ENCODE results near the gene MTAP.

MTAP gene

GRCh38 chr9:21777701-21778100 is 24.7 kb upstream of the MTAP start:
- H3K4me1 ChIP-seq (ENCODE audit: insufficient read depth, low read length), result 0 out of 2 replicates have a peak, but pooled peaks cover 7% of the 10 kb centered on the region
- no peak overlapping the region for H3K4me3 ChIP-seq (ENCODE audit: low read depth in 1 of 2, low read length in 2 of 2)
- ATAC-seq (ENCODE audit: insufficient read depth, low read depth), result no peak
- no peak for DNase-seq
- no peak overlapping the region for H2AFZ ChIP-seq (ENCODE audit: low read depth, low read length)
- no peak overlapping the region for H3K27ac ChIP-seq (ENCODE audit: low read length)
- H4K20me1 ChIP-seq (ENCODE audit: insufficient read depth, low read length), result no peaks in the 10 kb centered on the region
- no peaks in the 10 kb centered on the region for H3K9me3 ChIP-seq (ENCODE audit: insufficient read depth, low read length, severe bottlenecking)
- H3K4me2 ChIP-seq (ENCODE audit: insufficient read depth, low read length), result no peak overlapping the region
- H3K36me3 ChIP-seq (ENCODE audit: insufficient read depth, low read length), result no peaks in the 10 kb centered on the region
- TF ChIP-seq CTCF (IDR thresholded peaks at IDR 0.05; ENCODE audit: borderline replicate concordance, extremely low read depth, low read length, poor library complexity, severe bottlenecking) (no peak), EZH2 (IDR thresholded peaks at IDR 0.05; ENCODE audit: borderline replicate concordance, low read depth, low read length, severe bottlenecking) (no peak)
- peaks cover 5% of the 10 kb centered on the region for H3K27me3 ChIP-seq (ENCODE audit: insufficient read depth, low read length, poor library complexity)
- no peaks in the 10 kb centered on the region for H3K79me2 ChIP-seq (ENCODE audit: insufficient read depth, low read length)
- no peak overlapping the region for H3K9ac ChIP-seq (ENCODE audit: low read depth, low read length)

GRCh38 chr9:21778304-21778703 is 24.1 kb upstream of the MTAP start:
- no peaks in the 10 kb centered on the region for H3K36me3 ChIP-seq (ENCODE audit: insufficient read depth, low read length)
- no peak overlapping the region for H3K4me3 ChIP-seq (ENCODE audit: low read depth in 1 of 2, low read length in 2 of 2)
- no peaks in the 10 kb centered on the region for H3K9me3 ChIP-seq (ENCODE audit: insufficient read depth, low read length, severe bottlenecking)
- H3K4me2 ChIP-seq (ENCODE audit: insufficient read depth, low read length), result no peak overlapping the region
- H3K27ac ChIP-seq (ENCODE audit: low read length), result no peak overlapping the region
- H3K27me3 ChIP-seq (ENCODE audit: insufficient read depth, low read length, poor library complexity), result peaks cover 5% of the 10 kb centered on the region
- ATAC-seq (ENCODE audit: insufficient read depth, low read depth) (no peak), DNase-seq (no peak)
- no peaks in the 10 kb centered on the region for H4K20me1 ChIP-seq (ENCODE audit: insufficient read depth, low read length)
- no peak for TF ChIP-seq EZH2 (IDR thresholded peaks at IDR 0.05; ENCODE audit: borderline replicate concordance, low read depth, low read length, severe bottlenecking)
- no peak for TF ChIP-seq CTCF (IDR thresholded peaks at IDR 0.05; ENCODE audit: borderline replicate concordance, extremely low read depth, low read length, poor library complexity, severe bottlenecking)
- H3K79me2 ChIP-seq (ENCODE audit: insufficient read depth, low read length), result no peaks in the 10 kb centered on the region
- 0 out of 2 replicates have a peak, but pooled peaks cover 7% of the 10 kb centered on the region for H3K4me1 ChIP-seq (ENCODE audit: insufficient read depth, low read length)
- H2AFZ ChIP-seq (ENCODE audit: low read depth, low read length), result no peak overlapping the region
- H3K9ac ChIP-seq (ENCODE audit: low read depth, low read length), result no peak overlapping the region

GRCh38 chr9:21779397-21779796 is 23.0 kb upstream of the MTAP start:
- TF ChIP-seq EZH2 (IDR thresholded peaks at IDR 0.05; ENCODE audit: borderline replicate concordance, low read depth, low read length, severe bottlenecking), result no peak
- no peak for TF ChIP-seq CTCF (IDR thresholded peaks at IDR 0.05; ENCODE audit: borderline replicate concordance, extremely low read depth, low read length, poor library complexity, severe bottlenecking)
- no peak overlapping the region for H3K27ac ChIP-seq (ENCODE audit: low read length)
- no peaks in the 10 kb centered on the region for H3K79me2 ChIP-seq (ENCODE audit: insufficient read depth, low read length)
- H3K4me2 ChIP-seq (ENCODE audit: insufficient read depth, low read length), result no peak overlapping the region
- H3K9ac ChIP-seq (ENCODE audit: low read depth, low read length), result no peak overlapping the region
- 0 out of 2 replicates have a peak, but pooled peaks cover 7% of the 10 kb centered on the region for H3K4me1 ChIP-seq (ENCODE audit: insufficient read depth, low read length)
- no peak for DNase-seq
- ATAC-seq (ENCODE audit: insufficient read depth, low read depth), result no peak
- peaks cover 7% of the 10 kb centered on the region for H3K27me3 ChIP-seq (ENCODE audit: insufficient read depth, low read length, poor library complexity)
- H2AFZ ChIP-seq (ENCODE audit: low read depth, low read length), result no peak overlapping the region
- no peaks in the 10 kb centered on the region for H4K20me1 ChIP-seq (ENCODE audit: insufficient read depth, low read length)
- H3K9me3 ChIP-seq (ENCODE audit: insufficient read depth, low read length, severe bottlenecking), result no peaks in the 10 kb centered on the region
- no peak overlapping the region for H3K4me3 ChIP-seq (ENCODE audit: low read depth in 1 of 2, low read length in 2 of 2)
- H3K36me3 ChIP-seq (ENCODE audit: insufficient read depth, low read length), result no peaks in the 10 kb centered on the region

- Histone ChIP-seq H3K9ac (ENCODE audit: low read depth, low read length) (no peak overlapping the region), H3K4me3 (ENCODE audit: low read depth in 1 of 2, low read length in 2 of 2) (no peak overlapping the region), H3K4me1 (ENCODE audit: insufficient read depth, low read length) (0 out of 2 replicates have a peak, but pooled peaks cover 7% of the 10 kb centered on the region), H2AFZ (ENCODE audit: low read depth, low read length) (no peak overlapping the region), H3K4me2 (ENCODE audit: insufficient read depth, low read length) (no peak overlapping the region), H3K36me3 (ENCODE audit: insufficient read depth, low read length) (no peaks in the 10 kb centered on the region), H3K27me3 (ENCODE audit: insufficient read depth, low read length, poor library complexity) (peaks cover 19% of the 10 kb centered on the region), H3K79me2 (ENCODE audit: insufficient read depth, low read length) (no peaks in the 10 kb centered on the region), H4K20me1 (ENCODE audit: insufficient read depth, low read length) (no peaks in the 10 kb centered on the region), H3K9me3 (ENCODE audit: insufficient read depth, low read length, severe bottlenecking) (no peaks in the 10 kb centered on the region), H3K27ac (ENCODE audit: low read length) (no peak overlapping the region)
- DNase-seq (no peak), ATAC-seq (ENCODE audit: insufficient read depth, low read depth) (no peak)
- TF ChIP-seq CTCF (IDR thresholded peaks at IDR 0.05; ENCODE audit: borderline replicate concordance, extremely low read depth, low read length, poor library complexity, severe bottlenecking), result no peak
- no peak for TF ChIP-seq EZH2 (IDR thresholded peaks at IDR 0.05; ENCODE audit: borderline replicate concordance, low read depth, low read length, severe bottlenecking)
These were observed 20.8 kb upstream of the MTAP start for GRCh38 chr9:21781656-21782055.
